NCI-H1105 (cell line): Measurements from ENCODE around the gene MYMK.
"Not testable (repeated sequence)": the region's sequence is repeated elsewhere in the genome, so short reads cannot be mapped to it uniquely, and the experiment has no call there.

Experiments
- DNase-seq: peaks from one replicate; lab custom pipeline; 2025; lab: John Stamatoyannopoulos, UW

MYMK gene

GRCh38 chr9:133524679-133525228, at the start of gene MYMK:
Gene MYMK (minus strand): TSS chr9:133524959. CDS start chr9:133524844, 115 bp downstream.
- no peak for DNase-seq

- DNase-seq, result no peak
Measured at GRCh38 chr9:133573791-133574515, 49.2 kb upstream of the MYMK start.

- peak; percentile 38 for DNase-seq
Measured at GRCh38 chr9:133572821-133573361, 48.1 kb upstream of the MYMK start.

GRCh38 chr9:133571896-133572595, 47.3 kb upstream of the MYMK start:
- no peak for DNase-seq

GRCh38 chr9:133571391-133571890, 46.7 kb upstream of the MYMK start:
- no peak for DNase-seq

GRCh38 chr9:133570691-133571080, 45.9 kb upstream of the MYMK start:
- no peak for DNase-seq

GRCh38 chr9:133569891-133570690, 45.3 kb upstream of the MYMK start:
- no peak for DNase-seq

GRCh38 chr9:133569121-133569785, 44.5 kb upstream of the MYMK start:
- DNase-seq, result no peak

GRCh38 chr9:133568186-133568585, 43.4 kb upstream of the MYMK start:
- DNase-seq, result no peak

GRCh38 chr9:133566817-133567216, 42.1 kb upstream of the MYMK start:
- DNase-seq, result no peak

- DNase-seq, result no peak
Measured at GRCh38 chr9:133566382-133566781, 41.6 kb upstream of the MYMK start.

- DNase-seq, result no peak
Measured at GRCh38 chr9:133564451-133565116, 39.8 kb upstream of the MYMK start.

GRCh38 chr9:133563814-133564213, 39.1 kb upstream of the MYMK start:
- DNase-seq, result not testable (repeated sequence)

GRCh38 chr9:133563291-133563796, 38.6 kb upstream of the MYMK start:
- DNase-seq, result no peak

GRCh38 chr9:133562611-133563290, 38.0 kb upstream of the MYMK start:
- DNase-seq, result no peak

- no peak for DNase-seq
Measured at GRCh38 chr9:133561976-133562554, 37.3 kb upstream of the MYMK start.

- no peak for DNase-seq
Measured at GRCh38 chr9:133560944-133561343, 36.2 kb upstream of the MYMK start.

GRCh38 chr9:133560311-133560710, 35.6 kb upstream of the MYMK start:
- no peak for DNase-seq
